Neural progenitor cell (in vitro differentiated cells): ENCODE data around the gene PAQR6. TPM values are rescaled to one million over a fixed set of nuclear protein-coding genes. Genes with fewer than 3 reads are reported as not detected.
A peak's percentile ranks its signal among the peaks of the same experiment; 100 is the strongest.

ENCODE experiments used
- DNase-seq: peaks from one replicate; pipeline ENCODE4 v3.0.0-alpha.2; 2016; ENCODE audit warnings: low spot score
- H2AFZ ChIP-seq: fragments of 200-600 bp; sonication (generic); replicated peaks from 2 replicates; pipeline ENCODE4 v1.6.1; 2016; ENCODE audit warnings: antibody characterized with exemption
- H3F3A ChIP-seq: fragments of 200-600 bp; sonication (generic); 2 replicates; pipeline ENCODE4 v1.6.1; 2016; ENCODE audit warnings: antibody characterized with exemption, low read depth
- H3K27ac ChIP-seq: fragments of 200-600 bp; sonication (generic); 2 replicates; pipeline ENCODE4 v1.5.1; 2016; ENCODE audit warnings: mild to moderate bottlenecking
- H3K27me3 ChIP-seq: fragments of 200-600 bp; sonication (generic); 2 replicates; pipeline ENCODE4 v1.6.1; 2016; ENCODE audit warnings: mild to moderate bottlenecking, moderate library complexity
- H3K36me3 ChIP-seq: fragments of 200-600 bp; sonication (generic); 2 replicates; pipeline ENCODE4 v1.5.1; 2016
- H3K4me1 ChIP-seq: fragments of 200-600 bp; sonication (generic); 2 replicates; pipeline ENCODE4 v1.6.1; 2016; ENCODE audit warnings: mixed run types
- H3K4me2 ChIP-seq: fragments of 200-600 bp; sonication (generic); 2 replicates; pipeline ENCODE4 v1.6.1; 2016
- H3K4me3 ChIP-seq: fragments of 200-600 bp; sonication (generic); 2 replicates; pipeline ENCODE4 v1.5.1; 2016
- H3K79me2 ChIP-seq: fragments of 200-600 bp; sonication (generic); 2 replicates; pipeline ENCODE4 v1.6.1; 2016; ENCODE audit warnings: low read depth
- H3K9ac ChIP-seq: fragments of 200-600 bp; sonication (generic); 2 replicates; pipeline ENCODE4 v1.6.1; 2016
- H3K9me3 ChIP-seq: fragments of 200-600 bp; sonication (generic); 2 replicates; pipeline ENCODE4 v1.5.1; 2016; ENCODE audit warnings: low read depth
- H4K20me1 ChIP-seq: fragments of 200-600 bp; sonication (generic); 2 replicates; pipeline ENCODE4 v1.6.1; 2016; ENCODE audit warnings: low read depth
- H3K27ac Mint-ChIP-seq: 3 replicates; pipeline ENCODE4 v1.8.0; 2021; ENCODE audit warnings: mixed read lengths
- H3K27me3 Mint-ChIP-seq: 2 replicates; pipeline ENCODE4 v1.8.0; 2022; ENCODE audit warnings: low read depth, mild to moderate bottlenecking, inconsistent platforms, moderate library complexity, mixed read lengths; ENCODE audit not compliant: insufficient read depth
- H3K36me3 Mint-ChIP-seq: 3 replicates; pipeline ENCODE4 v1.8.0; 2021; ENCODE audit warnings: mixed read lengths
- H3K4me1 Mint-ChIP-seq: 3 replicates; pipeline ENCODE4 v1.8.0; 2021; ENCODE audit warnings: mixed read lengths
- H3K4me3 Mint-ChIP-seq: 3 replicates; pipeline ENCODE4 v1.8.0; 2021; ENCODE audit warnings: mild to moderate bottlenecking, moderate library complexity, mixed read lengths
- H3K9me3 Mint-ChIP-seq: 3 replicates; pipeline ENCODE4 v1.8.0; 2020; ENCODE audit warnings: mixed read lengths
- EZH2 ChIP-seq: fragments of 200-600 bp; sonication (generic); IDR thresholded peaks from 2 replicates; pipeline ENCODE4 v1.6.1; 2017; ENCODE audit warnings: antibody characterized with exemption, mild to moderate bottlenecking, moderate library complexity
- EZH2phosphoT487 ChIP-seq: fragments of 200-600 bp; sonication (generic); IDR thresholded peaks from 2 replicates; pipeline ENCODE4 v1.6.1; 2017; ENCODE audit warnings: antibody characterized with exemption
- total RNA-seq: library from RNA; depleted of rRNA; stranded (reverse); fragments of >200 nt; gene quantifications from 2 replicates; pipeline ENCODE4 v1.2.3, GENCODE V29; 2015; ENCODE audit warnings: low replicate concordance
- TF ChIP-seq, protein P1 (sequence below): fragments of 200-600 bp; sonication (generic); IDR thresholded peaks from 2 replicates; pipeline ENCODE4 v1.5.1; 2017; ENCODE audit warnings: antibody characterized with exemption, mild to moderate bottlenecking

The PAQR6 gene
- total RNA-seq, 1 donor from 2014 or later = 5.0 TPM

DNA sequence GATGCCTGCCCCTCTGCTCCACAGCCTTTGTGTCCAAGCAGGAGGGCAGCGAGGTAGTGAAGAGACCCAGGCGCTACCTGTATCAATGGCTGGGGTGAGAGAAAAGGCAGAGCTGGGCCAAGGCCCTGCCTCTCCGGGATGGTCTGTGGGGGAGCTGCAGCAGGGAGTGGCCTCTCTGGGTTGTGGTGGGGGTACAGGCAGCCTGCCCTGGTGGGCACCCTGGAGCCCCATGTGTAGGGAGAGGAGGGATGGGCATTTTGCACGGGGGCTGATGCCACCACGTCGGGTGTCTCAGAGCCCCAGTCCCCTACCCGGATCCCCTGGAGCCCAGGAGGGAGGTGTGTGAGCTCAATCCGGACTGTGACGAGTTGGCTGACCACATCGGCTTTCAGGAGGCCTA is 5.1 kb downstream of the PAQR6 start:
- no peak overlapping the region for H3K4me3 Mint-ChIP-seq
- H3K9me3 Mint-ChIP-seq = no peaks in the 10 kb centered on the region
- H3K36me3 Mint-ChIP-seq = peaks cover 9% of the 10 kb centered on the region
- H3K27me3 Mint-ChIP-seq = peaks cover 7% of the 10 kb centered on the region
- Histone ChIP-seq H3F3A (peaks cover 8% of the 10 kb centered on the region), H3K9me3 (no peaks in the 10 kb centered on the region), H3K4me2 (no peak overlapping the region), H4K20me1 (peaks cover 4% of the 10 kb centered on the region), H3K9ac (no peak overlapping the region), H3K27ac (no peak overlapping the region), H3K4me1 (peaks cover 5% of the 10 kb centered on the region), H3K36me3 (peaks cover 3% of the 10 kb centered on the region), H3K79me2 (no peaks in the 10 kb centered on the region), H3K4me3 (no peak overlapping the region), H3K27me3 (no peaks in the 10 kb centered on the region), H2AFZ (no peak overlapping the region)
- DNase-seq = no peak
- peaks cover 4% of the 10 kb centered on the region for H3K4me1 Mint-ChIP-seq
- TF ChIP-seq EZH2 = no peak
- no peak for TF ChIP-seq EZH2phosphoT487
- TF ChIP-seq, protein P1, sequence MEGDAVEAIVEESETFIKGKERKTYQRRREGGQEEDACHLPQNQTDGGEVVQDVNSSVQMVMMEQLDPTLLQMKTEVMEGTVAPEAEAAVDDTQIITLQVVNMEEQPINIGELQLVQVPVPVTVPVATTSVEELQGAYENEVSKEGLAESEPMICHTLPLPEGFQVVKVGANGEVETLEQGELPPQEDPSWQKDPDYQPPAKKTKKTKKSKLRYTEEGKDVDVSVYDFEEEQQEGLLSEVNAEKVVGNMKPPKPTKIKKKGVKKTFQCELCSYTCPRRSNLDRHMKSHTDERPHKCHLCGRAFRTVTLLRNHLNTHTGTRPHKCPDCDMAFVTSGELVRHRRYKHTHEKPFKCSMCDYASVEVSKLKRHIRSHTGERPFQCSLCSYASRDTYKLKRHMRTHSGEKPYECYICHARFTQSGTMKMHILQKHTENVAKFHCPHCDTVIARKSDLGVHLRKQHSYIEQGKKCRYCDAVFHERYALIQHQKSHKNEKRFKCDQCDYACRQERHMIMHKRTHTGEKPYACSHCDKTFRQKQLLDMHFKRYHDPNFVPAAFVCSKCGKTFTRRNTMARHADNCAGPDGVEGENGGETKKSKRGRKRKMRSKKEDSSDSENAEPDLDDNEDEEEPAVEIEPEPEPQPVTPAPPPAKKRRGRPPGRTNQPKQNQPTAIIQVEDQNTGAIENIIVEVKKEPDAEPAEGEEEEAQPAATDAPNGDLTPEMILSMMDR = no peak
- no peak overlapping the region for H3K27ac Mint-ChIP-seq

DNA sequence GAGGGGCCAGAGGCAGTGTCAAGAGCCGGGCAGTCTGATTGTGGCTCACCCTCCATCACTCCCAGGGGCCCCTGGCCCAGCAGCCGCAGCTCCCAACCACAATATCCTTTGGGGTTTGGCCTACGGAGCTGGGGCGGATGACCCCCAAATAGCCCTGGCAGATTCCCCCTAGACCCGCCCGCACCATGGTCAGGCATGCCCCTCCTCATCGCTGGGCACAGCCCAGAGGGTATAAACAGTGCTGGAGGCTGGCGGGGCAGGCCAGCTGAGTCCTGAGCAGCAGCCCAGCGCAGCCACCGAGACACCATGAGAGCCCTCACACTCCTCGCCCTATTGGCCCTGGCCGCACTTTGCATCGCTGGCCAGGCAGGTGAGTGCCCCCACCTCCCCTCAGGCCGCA is 5.9 kb downstream of the PAQR6 start, which contains the start of gene BGLAP:
TSS of gene BGLAP (plus strand) at position 259 of the 400 bp plus-strand sequence. CDS start at position 307, 48 bp downstream.
- Mint-ChIP-seq H3K4me1 (no peaks in the 10 kb centered on the region), H3K36me3 (peaks cover 13% of the 10 kb centered on the region), H3K4me3 (no peak within 1 kb of the TSS), H3K9me3 (no peaks in the 10 kb centered on the region), H3K27ac (peak within 1 kb of the TSS; percentile 21), H3K27me3 (peaks cover 5% of the 10 kb centered on the region)
- no peaks in the 10 kb centered on the region for H3F3A ChIP-seq
- no peak within 1 kb of the TSS for H3K9ac ChIP-seq
- no peaks in the 10 kb centered on the region for H3K79me2 ChIP-seq
- H3K36me3 ChIP-seq = peaks cover 3% of the 10 kb centered on the region
- no peak within 1 kb of the TSS for H3K4me3 ChIP-seq
- DNase-seq = no peak
- H3K27ac ChIP-seq = no peak within 1 kb of the TSS
- no peak within 1 kb of the TSS for H2AFZ ChIP-seq
- H4K20me1 ChIP-seq = peaks cover 4% of the 10 kb centered on the region
- H3K4me1 ChIP-seq = no peaks in the 10 kb centered on the region
- no peak within 1 kb of the TSS for H3K4me2 ChIP-seq
- no peaks in the 10 kb centered on the region for H3K9me3 ChIP-seq
- H3K27me3 ChIP-seq = no peaks in the 10 kb centered on the region
- TF ChIP-seq EZH2phosphoT487 (no peak), EZH2 (no peak)
- TF ChIP-seq, protein P1 = no peak

DNA sequence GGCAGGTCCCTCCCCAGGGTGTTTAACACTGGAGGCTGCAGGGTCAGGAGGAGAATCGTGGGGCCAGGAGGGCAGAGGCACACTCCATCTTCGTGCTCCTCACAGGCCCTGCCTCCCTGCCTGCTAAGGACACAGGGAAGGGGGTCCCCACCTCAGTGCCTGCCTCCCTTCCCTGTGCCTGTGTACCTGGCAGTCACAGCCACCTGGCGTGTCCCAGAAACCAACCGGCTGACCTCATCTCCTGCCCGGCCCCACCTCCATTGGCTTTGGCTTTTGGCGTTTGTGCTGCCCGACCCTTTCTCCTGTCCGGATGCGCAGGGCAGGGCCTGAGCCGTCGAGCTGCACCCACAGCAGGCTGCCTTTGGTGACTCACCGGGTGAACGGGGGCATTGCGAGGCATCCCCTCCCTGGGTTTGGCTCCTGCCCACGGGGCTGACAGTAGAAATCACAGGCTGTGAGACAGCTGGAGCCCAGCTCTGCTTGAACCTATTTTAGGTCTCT is 6.5 kb downstream of the PAQR6 start:
- peaks cover 5% of the 10 kb centered on the region for H3K27me3 Mint-ChIP-seq
- H3K4me3 Mint-ChIP-seq = no peak overlapping the region
- DNase-seq = no peak
- peaks cover 4% of the 10 kb centered on the region for H4K20me1 ChIP-seq
- H3K4me3 ChIP-seq = no peak overlapping the region
- H3K36me3 Mint-ChIP-seq = peaks cover 14% of the 10 kb centered on the region
- no peaks in the 10 kb centered on the region for H3K9me3 ChIP-seq
- TF ChIP-seq EZH2 (no peak), EZH2phosphoT487 (no peak)
- TF ChIP-seq, protein P1 = no peak
- H3K4me1 Mint-ChIP-seq = no peaks in the 10 kb centered on the region
- H3K9ac ChIP-seq = no peak overlapping the region
- no peaks in the 10 kb centered on the region for H3K79me2 ChIP-seq
- H3K9me3 Mint-ChIP-seq = no peaks in the 10 kb centered on the region
- no peaks in the 10 kb centered on the region for H3K4me1 ChIP-seq
- H3K27ac Mint-ChIP-seq = no peak overlapping the region
- H3K27ac ChIP-seq = no peak overlapping the region
- no peak overlapping the region for H2AFZ ChIP-seq
- no peak overlapping the region for H3K4me2 ChIP-seq
- H3K27me3 ChIP-seq = no peaks in the 10 kb centered on the region
- H3K36me3 ChIP-seq = peaks cover 3% of the 10 kb centered on the region
- no peaks in the 10 kb centered on the region for H3F3A ChIP-seq
